ENCODE results near the gene TSPAN9. TPM values are rescaled to one million over a fixed set of nuclear protein-coding genes. Genes with fewer than 3 reads are reported as not detected.

The TSPAN9 gene
- total and polyA plus RNA-seq, 11 donors, result 70.0 to 387 (median 151) TPM

- WGBS, 4 donors, result 48 to 61% (median 54%) methylated on average over 17 to 20 of the region's 20 CpGs
- TF ChIP-seq POLR2A (IDR thresholded peaks at IDR 0.05) (no peak), CTCF (IDR thresholded peaks at IDR 0.05) (no peak)
- Histone ChIP-seq H3K4me1 (peaks cover 2 to 83% (median 56%) of the 10 kb centered on the region in 12 donors), H3K9me3 (peaks cover 0 to 7% (median 0%) of the 10 kb centered on the region in 12 donors), H3K27ac (peak overlapping the region in 8 of 12 donors; percentile 29 to 88 (median 61)), H3K4me3 (no peak overlapping the region), H3K27me3 (no peaks in the 10 kb centered on the region), H3K36me3 (peaks cover 0 to 23% (median 0%) of the 10 kb centered on the region in 9 donors)
- ATAC-seq (peak; percentile 8 to 28 (median 25)), DNase-seq (peak in 2 of 5 donors; percentile 46 to 51)
- intact Hi-C loops (cut with DNase I), result no loop called here
These were observed 148.1 kb downstream of the TSPAN9 start for GRCh38 chr12:3225154-3225795.

DNA sequence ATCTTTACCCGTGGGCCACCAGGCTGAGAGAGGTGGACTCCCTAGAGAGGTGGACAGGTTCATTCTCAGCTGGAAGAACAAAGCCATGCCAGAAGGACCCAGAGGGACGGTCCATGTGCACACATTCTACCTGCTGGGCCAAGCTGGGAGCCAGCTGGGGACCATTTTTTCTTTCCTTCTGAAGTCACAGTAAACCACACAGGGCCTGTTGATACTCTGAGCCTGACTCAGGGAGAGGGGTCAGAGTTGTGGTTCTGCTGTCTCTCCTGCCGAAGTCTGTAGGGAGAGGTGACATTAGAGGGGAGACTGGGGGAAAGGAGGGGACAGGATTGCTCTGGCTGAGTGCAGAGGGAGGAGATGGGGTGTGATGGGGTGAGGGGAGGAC, 148.6 kb downstream of the TSPAN9 start:
- Histone ChIP-seq H3K4me1 (peaks cover 0 to 83% (median 55%) of the 10 kb centered on the region in 12 donors), H3K27ac (peak overlapping the region in 8 of 12 donors; percentile 29 to 88 (median 54))

DNA sequence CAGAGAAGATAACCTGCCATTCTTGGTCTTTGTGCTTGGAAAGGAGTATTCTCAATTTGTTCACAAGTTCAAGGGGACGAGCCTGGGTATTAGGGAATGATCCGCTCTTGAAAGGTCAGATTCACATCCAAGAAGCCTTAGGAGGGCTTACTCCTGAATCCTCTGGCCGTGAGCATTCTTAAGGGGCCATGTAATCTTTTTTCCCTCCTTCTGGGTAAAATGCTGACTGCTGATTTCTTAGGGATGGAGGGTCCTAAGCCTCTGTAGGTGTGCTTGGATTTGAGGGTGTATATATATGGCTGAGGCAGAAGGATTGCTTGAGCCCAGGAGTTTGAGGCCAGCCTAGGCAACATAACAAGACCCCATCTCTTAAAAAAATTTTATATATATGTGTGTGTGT, 149.1 kb downstream of the TSPAN9 start:
- peak overlapping the region in 7 of 12 donors; percentile 29 to 88 (median 65) for H3K27ac ChIP-seq
- H3K27me3 ChIP-seq, result no peaks in the 10 kb centered on the region
- 82 to 93% (median 87%) methylated on average over 3 of the region's 3 CpGs for WGBS, 4 donors
- H3K4me3 ChIP-seq, result no peak overlapping the region
- peaks cover 0 to 7% (median 0%) of the 10 kb centered on the region in 12 donors for H3K9me3 ChIP-seq
- H3K4me1 ChIP-seq, result peaks cover 0 to 83% (median 54%) of the 10 kb centered on the region in 12 donors
- intact Hi-C loops (cut with DNase I), result no loop called here
- peaks cover 0 to 23% (median 0%) of the 10 kb centered on the region in 9 donors for H3K36me3 ChIP-seq
- peak in 1 of 5 donors; percentile 1 for DNase-seq
- TF ChIP-seq POLR2A (IDR thresholded peaks at IDR 0.05), result no peak
- TF ChIP-seq CTCF (IDR thresholded peaks at IDR 0.05), result no peak
- no peak for ATAC-seq

More for the DNA sequence above, 148.6 kb downstream of the TSPAN9 start:
- H3K27me3 ChIP-seq, result no peaks in the 10 kb centered on the region
- no peak for TF ChIP-seq CTCF (IDR thresholded peaks at IDR 0.05)
- no peak for TF ChIP-seq POLR2A (IDR thresholded peaks at IDR 0.05)
- peaks cover 0 to 23% (median 0%) of the 10 kb centered on the region in 9 donors for H3K36me3 ChIP-seq
- WGBS, 4 donors, result 42 to 58% (median 48%) methylated on average over 3 of the region's 3 CpGs
- no peak overlapping the region for H3K4me3 ChIP-seq
- intact Hi-C loops (cut with DNase I), result no loop called here
- DNase-seq (peak in 2 of 5 donors; percentile 10 to 27), ATAC-seq (no peak)
- H3K9me3 ChIP-seq, result peaks cover 0 to 7% (median 0%) of the 10 kb centered on the region in 12 donors

- H3K9me3 ChIP-seq, result peaks cover 0 to 7% (median 0%) of the 10 kb centered on the region in 12 donors
- H3K27me3 ChIP-seq, result no peaks in the 10 kb centered on the region
- TF ChIP-seq POLR2A (IDR thresholded peaks at IDR 0.05), result no peak
- TF ChIP-seq CTCF (IDR thresholded peaks at IDR 0.05), result peak in 1 of 12 donors; percentile 30
- H3K36me3 ChIP-seq, result peaks cover 0 to 21% (median 0%) of the 10 kb centered on the region in 9 donors
- ATAC-seq (peak in 2 of 4 donors; percentile 4 to 25), DNase-seq (peak in 2 of 5 donors; percentile 30 to 55)
- peaks cover 0 to 83% (median 55%) of the 10 kb centered on the region in 12 donors for H3K4me1 ChIP-seq
- no peak overlapping the region for H3K4me3 ChIP-seq
- peak overlapping the region in 8 of 12 donors; percentile 45 to 88 (median 63) for H3K27ac ChIP-seq
- intact Hi-C loops (cut with DNase I), result no loop called here
- WGBS, 4 donors, result 79 to 86% (median 83%) methylated on average over 12 to 17 of the region's 17 CpGs
These were observed 150.1 kb downstream of the TSPAN9 start for GRCh38 chr12:3227076-3227975.

Measured in heart left ventricle (tissue), 16 donors.